Gastroesophageal sphincter (tissue), 4 donors: Measurements from ENCODE around the gene ITGA8. TPM values are rescaled to one million over a fixed set of nuclear protein-coding genes. Genes with fewer than 3 reads are reported as not detected.

Experiments used
- ATAC-seq: fragments of 150-250 bp; one replicate; pipeline ENCODE4 v1.9.1; 2016; ENCODE audit warnings: mild to moderate bottlenecking, moderate library complexity
- H3K27ac ChIP-seq, 4 donors: fragments of 200-600 bp; sonication (generic) in 3 of 4; 1 replicate in 3 of 4; 2 replicates in 1 of 4; pipeline ENCODE4 v1.5.1; 2016 to 2019
- H3K27me3 ChIP-seq: fragments of 200-600 bp; sonication (generic); one replicate; pipeline ENCODE4 v1.5.1; 2019
- H3K36me3 ChIP-seq, 2 donors: fragments of 200-600 bp; sonication (generic); one replicate each; pipeline ENCODE4 v1.5.1; 2019; ENCODE audit warnings: control low read depth in 1 of 2
- H3K4me1 ChIP-seq, 3 donors: fragments of 200-600 bp; sonication (generic); 1 replicate in 2 of 3; 2 replicates in 1 of 3; pipeline ENCODE4 v1.5.1; 2016 to 2019; ENCODE audit warnings: control low read depth in 2 of 3
- H3K4me3 ChIP-seq, 2 donors: fragments of 200-600 bp; sonication (generic); one replicate each; pipeline ENCODE4 v1.5.1; 2019; ENCODE audit warnings: mild to moderate bottlenecking in 1 of 2, moderate library complexity in 1 of 2
- H3K9me3 ChIP-seq, 3 donors: fragments of 200-600 bp; sonication (generic); one replicate each; pipeline ENCODE4 v1.5.1; 2017 to 2019; ENCODE audit warnings: control low read depth in 2 of 3
- EP300 ChIP-seq: sonication (generic); formaldehyde crosslinking; IDR thresholded peaks from one replicate; pipeline ENCODE4 v1.6.1; 2017; ENCODE audit warnings: antibody characterized with exemption, mild to moderate bottlenecking
- POLR2A ChIP-seq, 2 donors: fragments of 450-650 bp; IDR thresholded peaks; one replicate each; pipeline ENCODE4 v1.6.1; 2017; ENCODE audit warnings: antibody characterized with exemption in 2 of 2, mild to moderate bottlenecking in 2 of 2, moderate library complexity in 1 of 2
- POLR2AphosphoS5 ChIP-seq: sonication (generic); formaldehyde crosslinking; IDR thresholded peaks from one replicate; pipeline ENCODE4 v1.6.1; 2017; ENCODE audit warnings: antibody characterized with exemption
- WGBS, 2 donors: methylation state at CpG; one replicate each; pipeline ENCODE4 v1.1.5; 2018; ENCODE audit warnings: low coverage in 1 of 2; 5-methylcytosine and 5-hydroxymethylcytosine counted together
- total RNA-seq, 4 donors: library from RNA; depleted of rRNA; stranded (reverse); fragments of >200 nt; gene quantifications; one replicate each; pipeline ENCODE4 v1.1.0, GENCODE V29; 2016
- TF ChIP-seq, protein P1 (sequence below), 4 experiments: fragments of 200-600 bp in 2 of 4; fragments of 450-650 bp in 2 of 4; sonication (generic) in 1 of 4; IDR thresholded peaks; one replicate each; pipeline ENCODE4 v1.5.1; 2017 to 2019; ENCODE audit warnings: antibody characterized with exemption in 4 of 4, mild to moderate bottlenecking in 2 of 4, moderate library complexity in 2 of 4

The ITGA8 gene
- total RNA-seq, 4 donors from 2014 or later, result 37.6 to 667 (median 310) TPM

DNA sequence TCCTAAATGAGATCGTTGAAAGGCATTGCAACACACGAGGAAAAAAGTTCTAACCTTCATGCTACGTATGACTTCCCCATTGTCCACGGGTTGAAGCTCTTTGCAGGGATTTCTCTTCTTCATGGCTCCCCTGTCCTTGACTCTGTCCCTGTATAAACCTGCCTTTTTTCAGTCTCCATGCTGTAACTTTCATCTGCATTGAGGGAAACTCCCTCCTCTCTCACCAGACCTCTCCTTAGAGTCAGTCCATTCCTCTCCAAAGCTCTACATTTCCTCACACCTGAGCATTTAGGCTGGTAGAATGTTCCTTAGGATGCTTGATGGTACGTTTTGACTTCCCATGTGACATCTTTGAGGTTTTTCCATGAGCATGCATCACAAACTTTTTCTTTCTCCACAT lies 214.4 kb downstream of the ITGA8 start:
- H3K27me3 ChIP-seq, result no peaks in the 10 kb centered on the region
- H3K36me3 ChIP-seq, result no peaks in the 10 kb centered on the region
- no peak overlapping the region for H3K4me3 ChIP-seq
- no peaks in the 10 kb centered on the region for H3K9me3 ChIP-seq
- ATAC-seq, result no peak
- TF ChIP-seq, protein P1, sequence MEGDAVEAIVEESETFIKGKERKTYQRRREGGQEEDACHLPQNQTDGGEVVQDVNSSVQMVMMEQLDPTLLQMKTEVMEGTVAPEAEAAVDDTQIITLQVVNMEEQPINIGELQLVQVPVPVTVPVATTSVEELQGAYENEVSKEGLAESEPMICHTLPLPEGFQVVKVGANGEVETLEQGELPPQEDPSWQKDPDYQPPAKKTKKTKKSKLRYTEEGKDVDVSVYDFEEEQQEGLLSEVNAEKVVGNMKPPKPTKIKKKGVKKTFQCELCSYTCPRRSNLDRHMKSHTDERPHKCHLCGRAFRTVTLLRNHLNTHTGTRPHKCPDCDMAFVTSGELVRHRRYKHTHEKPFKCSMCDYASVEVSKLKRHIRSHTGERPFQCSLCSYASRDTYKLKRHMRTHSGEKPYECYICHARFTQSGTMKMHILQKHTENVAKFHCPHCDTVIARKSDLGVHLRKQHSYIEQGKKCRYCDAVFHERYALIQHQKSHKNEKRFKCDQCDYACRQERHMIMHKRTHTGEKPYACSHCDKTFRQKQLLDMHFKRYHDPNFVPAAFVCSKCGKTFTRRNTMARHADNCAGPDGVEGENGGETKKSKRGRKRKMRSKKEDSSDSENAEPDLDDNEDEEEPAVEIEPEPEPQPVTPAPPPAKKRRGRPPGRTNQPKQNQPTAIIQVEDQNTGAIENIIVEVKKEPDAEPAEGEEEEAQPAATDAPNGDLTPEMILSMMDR (IDR thresholded peaks at IDR 0.05), result no peak
- TF ChIP-seq EP300, result no peak
- TF ChIP-seq POLR2A (IDR thresholded peaks at IDR 0.05), result no peak
- TF ChIP-seq POLR2AphosphoS5, result no peak
- no peaks in the 10 kb centered on the region for H3K4me1 ChIP-seq
- no peak overlapping the region for H3K27ac ChIP-seq
- WGBS, 2 donors, result 74 to 81% methylated on average over 4 to 5 of the region's 5 CpGs

DNA sequence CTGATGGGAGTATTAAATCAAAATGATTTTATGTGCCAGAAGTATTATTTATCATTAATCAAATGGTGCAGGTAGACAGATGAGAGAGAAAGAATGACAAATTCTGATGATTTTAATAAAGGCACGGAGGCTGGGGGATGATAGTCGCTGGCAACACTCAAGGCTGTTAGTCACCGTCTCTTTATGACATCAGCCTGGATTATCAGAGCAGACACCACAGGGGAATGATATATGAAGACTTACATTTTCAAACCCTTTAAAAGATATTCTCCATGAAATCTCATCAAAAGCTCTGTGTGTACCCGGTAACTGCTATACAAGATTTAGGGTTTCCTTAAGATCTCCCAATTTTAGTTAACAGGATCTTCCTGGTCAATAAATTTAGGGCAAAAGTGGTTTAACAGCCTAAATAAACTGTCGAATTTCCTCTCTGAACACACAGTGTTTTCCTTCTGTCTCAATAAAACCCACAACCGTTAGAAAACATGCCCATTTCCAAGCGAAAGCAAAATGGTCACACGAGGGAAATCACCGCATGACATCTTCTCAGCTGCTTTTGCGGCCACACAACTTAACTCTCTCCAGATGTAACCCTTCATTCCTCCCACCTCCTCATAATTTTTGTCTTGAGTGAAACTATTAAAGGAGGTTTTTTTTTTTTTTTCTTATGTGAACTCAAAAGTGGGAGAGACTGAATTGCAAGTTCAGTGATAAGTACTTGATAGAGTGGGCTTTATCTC lies 215.5 kb downstream of the ITGA8 start:
- H3K4me1 ChIP-seq, result no peaks in the 10 kb centered on the region
- H3K9me3 ChIP-seq, result peaks cover 0 to 2% (median 0%) of the 10 kb centered on the region in 3 donors
- 42 to 47% methylated on average over 10 of the region's 10 CpGs for WGBS, 2 donors
- no peaks in the 10 kb centered on the region for H3K27me3 ChIP-seq
- no peak overlapping the region for H3K27ac ChIP-seq
- TF ChIP-seq POLR2AphosphoS5, result no peak
- no peaks in the 10 kb centered on the region for H3K36me3 ChIP-seq
- ATAC-seq, result no peak
- no peak overlapping the region for H3K4me3 ChIP-seq

- WGBS, 2 donors, result 63 to 79% methylated on average over 4 of the region's 4 CpGs
- Histone ChIP-seq H3K27ac (no peak overlapping the region), H3K36me3 (no peaks in the 10 kb centered on the region), H3K9me3 (peaks cover 0 to 3% (median 0%) of the 10 kb centered on the region in 3 donors), H3K4me3 (no peak overlapping the region), H3K27me3 (no peaks in the 10 kb centered on the region), H3K4me1 (no peaks in the 10 kb centered on the region)
- no peak for TF ChIP-seq EP300
- TF ChIP-seq POLR2A (IDR thresholded peaks at IDR 0.05), result no peak
- no peak for TF ChIP-seq POLR2AphosphoS5
- TF ChIP-seq, protein P1 (IDR thresholded peaks at IDR 0.05), result no peak
- ATAC-seq, result no peak
These were observed 224.7 kb downstream of the ITGA8 start for GRCh38 chr10:15494850-15495506.

- Histone ChIP-seq H3K4me3 (no peak overlapping the region), H3K27me3 (no peaks in the 10 kb centered on the region), H3K36me3 (no peaks in the 10 kb centered on the region), H3K9me3 (no peaks in the 10 kb centered on the region), H3K27ac (no peak overlapping the region), H3K4me1 (peaks cover 0 to under 1% (median 0%) of the 10 kb centered on the region in 3 donors)
- ATAC-seq, result no peak
- 89 to 92% methylated on average over 4 to 5 of the region's 7 CpGs for WGBS, 2 donors
- TF ChIP-seq, protein P1 (IDR thresholded peaks at IDR 0.05), result no peak
- TF ChIP-seq EP300 (no peak), POLR2AphosphoS5 (no peak), POLR2A (IDR thresholded peaks at IDR 0.05) (no peak)
These were observed 227.7 kb downstream of the ITGA8 start for GRCh38 chr10:15491856-15492642.

DNA sequence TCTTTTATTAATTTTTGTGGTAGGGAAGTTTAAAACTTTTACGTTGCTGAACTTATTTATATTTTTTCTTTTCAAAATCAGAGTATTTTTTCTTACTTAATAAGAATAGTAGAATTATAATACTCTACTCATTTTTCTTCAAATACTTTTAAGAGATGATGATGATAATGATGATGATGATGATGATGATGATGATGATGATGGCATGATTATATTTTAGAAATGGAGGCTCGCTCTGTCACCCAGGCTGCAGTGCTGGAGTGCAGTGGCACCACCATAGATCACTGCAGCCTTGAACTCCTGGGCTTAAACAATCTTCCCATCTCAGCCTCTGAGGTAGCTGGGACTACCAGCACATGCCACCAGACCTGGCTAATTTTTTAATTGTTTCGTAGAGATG lies 230.3 kb downstream of the ITGA8 start:
- H3K4me1 ChIP-seq, result peaks cover 0 to 24% (median 0%) of the 10 kb centered on the region in 3 donors
- no peak for ATAC-seq
- WGBS, 2 donors, result 94 to 95% methylated on average over 3 of the region's 3 CpGs
- TF ChIP-seq POLR2AphosphoS5 (no peak), POLR2A (IDR thresholded peaks at IDR 0.05) (no peak), EP300 (no peak)
- TF ChIP-seq, protein P1 (IDR thresholded peaks at IDR 0.05), result no peak
- no peak overlapping the region for H3K4me3 ChIP-seq
- no peaks in the 10 kb centered on the region for H3K27me3 ChIP-seq
- H3K36me3 ChIP-seq, result no peaks in the 10 kb centered on the region
- H3K27ac ChIP-seq, result no peak overlapping the region
- no peaks in the 10 kb centered on the region for H3K9me3 ChIP-seq
